Hepatocyte (in vitro differentiated cells): ENCODE measurements around the gene DPPA5. TPM values are rescaled to one million over a fixed set of nuclear protein-coding genes. Genes with fewer than 3 reads are reported as not detected.

Experiments
- DNase-seq: peaks from one replicate; pipeline ENCODE4 v3.0.0-alpha.2; 2016; ENCODE audit warnings: low spot score
- H2AFZ ChIP-seq: fragments of 200-600 bp; sonication (generic); 2 replicates; pipeline ENCODE4 v1.6.0; 2016; ENCODE audit warnings: antibody characterized with exemption, mild to moderate bottlenecking
- H3K27ac ChIP-seq: fragments of 200-600 bp; sonication (generic); 2 replicates; pipeline ENCODE4 v1.5.1; 2016; ENCODE audit warnings: mild to moderate bottlenecking
- H3K27me3 ChIP-seq: fragments of 200-600 bp; sonication (generic); 2 replicates; pipeline ENCODE4 v1.6.1; 2016
- H3K36me3 ChIP-seq: fragments of 200-600 bp; sonication (generic); replicated peaks from 2 replicates; pipeline ENCODE4 v1.5.1; 2016; ENCODE audit warnings: low read depth; ENCODE audit not compliant: insufficient read depth
- H3K4me1 ChIP-seq: fragments of 200-600 bp; sonication (generic); 2 replicates; pipeline ENCODE4 v1.5.1; 2016; ENCODE audit warnings: mild to moderate bottlenecking, moderate library complexity; ENCODE audit not compliant: insufficient read depth
- H3K4me2 ChIP-seq: fragments of 200-600 bp; sonication (generic); 2 replicates; pipeline ENCODE4 v1.6.0; 2016
- H3K4me3 ChIP-seq: fragments of 200-600 bp; sonication (generic); 2 replicates; pipeline ENCODE4 v1.5.1; 2016; ENCODE audit warnings: mild to moderate bottlenecking
- H3K79me2 ChIP-seq: fragments of 200-600 bp; sonication (generic); 2 replicates; pipeline ENCODE4 v1.6.0; 2017; ENCODE audit warnings: mild to moderate bottlenecking
- H3K9me2 ChIP-seq: fragments of 200-600 bp; sonication (generic); replicated peaks from 2 replicates; pipeline ENCODE4 v1.6.0; 2017; ENCODE audit warnings: mild to moderate bottlenecking; ENCODE audit not compliant: insufficient read depth
- H3K9me3 ChIP-seq: fragments of 200-600 bp; sonication (generic); 2 replicates; pipeline ENCODE4 v1.5.1; 2016; ENCODE audit warnings: low read depth, mild to moderate bottlenecking
- H4K20me1 ChIP-seq: fragments of 200-600 bp; sonication (generic); 2 replicates; pipeline ENCODE4 v1.6.0; 2016; ENCODE audit warnings: mild to moderate bottlenecking; ENCODE audit not compliant: insufficient read depth, poor library complexity, severe bottlenecking
- CTCF ChIP-seq: fragments of 200-600 bp; sonication (generic); IDR thresholded peaks from 2 replicates; pipeline ENCODE4 v1.5.1; 2016; ENCODE audit warnings: antibody characterized with exemption, mild to moderate bottlenecking; ENCODE audit not compliant: poor library complexity
- EZH2 ChIP-seq: fragments of 200-600 bp; sonication (generic); IDR thresholded peaks from 2 replicates; pipeline ENCODE4 v1.6.1; 2016; ENCODE audit warnings: antibody characterized with exemption, mild to moderate bottlenecking, borderline replicate concordance
- EZH2phosphoT487 ChIP-seq: fragments of 200-600 bp; sonication (generic); IDR thresholded peaks from one replicate; pipeline ENCODE4 v1.6.1; 2018; ENCODE audit warnings: antibody characterized with exemption, mild to moderate bottlenecking, low read depth, moderate library complexity; ENCODE audit not compliant: unreplicated experiment, severe bottlenecking
- WGBS: methylation state at CpG from one replicate; pipeline ENCODE4 v1.1.6; 2016; ENCODE audit warnings: low lambda C conversion rate; ENCODE audit errors: missing lambda C conversion rate; 5-methylcytosine and 5-hydroxymethylcytosine counted together
- polyA plus RNA-seq: library from polyadenylated mRNA; unstranded; fragments of >200 nt; fragmentation: Nextera tagmentation; extraction: Ambion mirVana; gene quantifications from 2 replicates; pipeline ENCODE4 v1.2.1, GENCODE V29; 2016
- total RNA-seq: library from RNA; depleted of rRNA; stranded (reverse); fragments of >200 nt; gene quantifications from 2 replicates; pipeline ENCODE4 v1.2.3, GENCODE V29; 2014

DPPA5 gene
- total and polyA plus RNA-seq, 2 experiments from 2014 or later = not detected

- Histone ChIP-seq H3K27ac (no peak overlapping the region), H3K9me2 (no peaks in the 10 kb centered on the region), H3K4me3 (no peak overlapping the region), H3K4me1 (no peaks in the 10 kb centered on the region), H4K20me1 (no peaks in the 10 kb centered on the region), H3K36me3 (no peaks in the 10 kb centered on the region), H3K27me3 (peaks cover 20% of the 10 kb centered on the region), H2AFZ (no peak overlapping the region), H3K9me3 (no peaks in the 10 kb centered on the region), H3K4me2 (no peak overlapping the region), H3K79me2 (no peaks in the 10 kb centered on the region)
- no peak for DNase-seq
- 23% methylated on average over 6 of the region's 6 CpGs for WGBS
- no peak for TF ChIP-seq CTCF
These were observed 4.8 kb downstream of the DPPA5 start for GRCh38 chr6:73349311-73349710.

- 74% methylated on average over 33 of the region's 33 CpGs for WGBS
These were observed 5.4 kb downstream of the DPPA5 start for GRCh38 chr6:73348550-73349204.

GRCh38 chr6:73343164-73343563 lies 10.9 kb downstream of the DPPA5 start:
- no peak overlapping the region for H3K27ac ChIP-seq
- no peak for TF ChIP-seq CTCF
- no peak for TF ChIP-seq EZH2
- TF ChIP-seq EZH2phosphoT487 = no peak
- no peaks in the 10 kb centered on the region for H3K79me2 ChIP-seq

More at GRCh38 chr6:73348550-73349204, 5.4 kb downstream of the DPPA5 start:
- no peak overlapping the region for H3K27ac ChIP-seq
- no peaks in the 10 kb centered on the region for H4K20me1 ChIP-seq
- H3K36me3 ChIP-seq = no peaks in the 10 kb centered on the region
- no peaks in the 10 kb centered on the region for H3K79me2 ChIP-seq
- H3K4me3 ChIP-seq = no peak overlapping the region
- peaks cover 20% of the 10 kb centered on the region for H3K27me3 ChIP-seq
- no peak for DNase-seq
- H3K9me2 ChIP-seq = no peaks in the 10 kb centered on the region
- TF ChIP-seq CTCF (no peak), EZH2 (no peak), EZH2phosphoT487 (no peak)
- no peaks in the 10 kb centered on the region for H3K4me1 ChIP-seq
- no peak overlapping the region for H3K4me2 ChIP-seq
- H3K9me3 ChIP-seq = no peaks in the 10 kb centered on the region
- no peak overlapping the region for H2AFZ ChIP-seq

GRCh38 chr6:73342174-73342573 lies 11.9 kb downstream of the DPPA5 start:
- Histone ChIP-seq H3K4me1 (no peaks in the 10 kb centered on the region), H3K4me2 (no peak overlapping the region), H2AFZ (no peak overlapping the region), H3K27ac (no peak overlapping the region), H4K20me1 (no peaks in the 10 kb centered on the region), H3K9me2 (no peaks in the 10 kb centered on the region), H3K4me3 (no peak overlapping the region), H3K9me3 (no peaks in the 10 kb centered on the region), H3K79me2 (no peaks in the 10 kb centered on the region), H3K27me3 (no peaks in the 10 kb centered on the region), H3K36me3 (no peaks in the 10 kb centered on the region)
- DNase-seq = no peak
- no peak for TF ChIP-seq EZH2phosphoT487
- TF ChIP-seq CTCF = no peak
- TF ChIP-seq EZH2 = no peak
- 88% methylated on average over 2 of the region's 5 CpGs for whole genome bisulfite sequencing

More at GRCh38 chr6:73343164-73343563, 10.9 kb downstream of the DPPA5 start:
- H2AFZ ChIP-seq = no peak overlapping the region
- H3K9me2 ChIP-seq = no peaks in the 10 kb centered on the region
- H4K20me1 ChIP-seq = no peaks in the 10 kb centered on the region
- H3K4me1 ChIP-seq = no peaks in the 10 kb centered on the region
- H3K9me3 ChIP-seq = no peaks in the 10 kb centered on the region
- no peak for DNase-seq
- no peaks in the 10 kb centered on the region for H3K27me3 ChIP-seq
- H3K36me3 ChIP-seq = no peaks in the 10 kb centered on the region
- H3K4me2 ChIP-seq = no peak overlapping the region
- no peak overlapping the region for H3K4me3 ChIP-seq
